Smooth muscle cell (in vitro differentiated cells): ENCODE results near the gene FOXK1. TPM values are rescaled to one million over a fixed set of nuclear protein-coding genes. Genes with fewer than 3 reads are reported as not detected.
A peak's percentile ranks its signal among the peaks of the same experiment; 100 is the strongest.

Source experiments
- DNase-seq: peaks from one replicate; lab custom pipeline; 2025; ENCODE audit not compliant: unreplicated experiment; lab: John Stamatoyannopoulos, UW
- H2AFZ ChIP-seq: fragments of 200-600 bp; sonication (generic); 2 replicates; pipeline ENCODE4 v1.6.0; 2016; ENCODE audit warnings: antibody characterized with exemption, low read depth, mild to moderate bottlenecking
- H3F3A ChIP-seq: fragments of 200-600 bp; sonication (generic); 2 replicates; pipeline ENCODE4 v1.6.0; 2017; ENCODE audit warnings: antibody characterized with exemption, low read depth
- H3K27ac ChIP-seq: fragments of 200-600 bp; sonication (generic); 2 replicates; pipeline ENCODE4 v1.5.1; 2016; ENCODE audit warnings: low read depth, mild to moderate bottlenecking
- H3K27me3 ChIP-seq: fragments of 200-600 bp; sonication (generic); 2 replicates; pipeline ENCODE4 v1.6.1; 2016; ENCODE audit warnings: low read depth, mild to moderate bottlenecking
- H3K36me3 ChIP-seq: fragments of 200-600 bp; sonication (generic); 2 replicates; pipeline ENCODE4 v1.5.1; 2016; ENCODE audit warnings: low read depth
- H3K4me1 ChIP-seq: fragments of 200-600 bp; sonication (generic); 2 replicates; pipeline ENCODE4 v1.5.1; 2016; ENCODE audit warnings: low read depth
- H3K4me2 ChIP-seq: fragments of 200-600 bp; sonication (generic); 2 replicates; pipeline ENCODE4 v1.6.0; 2016; ENCODE audit warnings: mild to moderate bottlenecking
- H3K4me3 ChIP-seq: fragments of 200-600 bp; sonication (generic); 2 replicates; pipeline ENCODE4 v1.5.1; 2016; ENCODE audit warnings: mild to moderate bottlenecking
- H3K79me2 ChIP-seq: fragments of 200-600 bp; sonication (generic); 2 replicates; pipeline ENCODE4 v1.6.0; 2016; ENCODE audit warnings: low read depth, mild to moderate bottlenecking
- H3K9ac ChIP-seq: fragments of 200-600 bp; sonication (generic); 2 replicates; pipeline ENCODE4 v1.6.0; 2016; ENCODE audit warnings: low read depth
- H3K9me3 ChIP-seq: fragments of 200-600 bp; sonication (generic); replicated peaks from 2 replicates; pipeline ENCODE4 v1.5.1; 2016; ENCODE audit warnings: low read depth
- H4K20me1 ChIP-seq: fragments of 200-600 bp; sonication (generic); 2 replicates; pipeline ENCODE4 v1.6.0; 2016; ENCODE audit warnings: low read depth
- WGBS: methylation state at CpG from one replicate; pipeline ENCODE4 v1.1.7; 2016; ENCODE audit warnings: low lambda C conversion rate; 5-methylcytosine and 5-hydroxymethylcytosine counted together
- polyA plus RNA-seq: library from polyadenylated mRNA; unstranded; fragments of >200 nt; fragmentation: Nextera tagmentation; extraction: Ambion mirVana; gene quantifications from 2 replicates; pipeline ENCODE4 v1.2.1, GENCODE V29; 2016
- total RNA-seq: library from RNA; depleted of rRNA; stranded (reverse); fragments of >200 nt; gene quantifications from 2 replicates; pipeline ENCODE4 v1.2.3, GENCODE V29; 2014
- TF ChIP-seq, protein P1 (sequence below): fragments of 200-600 bp; sonication (generic); IDR thresholded peaks from 2 replicates; pipeline ENCODE4 v1.5.1; 2017; ENCODE audit warnings: borderline replicate concordance, mild to moderate bottlenecking, antibody characterized with exemption; ENCODE audit not compliant: insufficient read depth, poor library complexity, severe bottlenecking

Gene FOXK1
- total and polyA plus RNA-seq, 2 experiments from 2014 or later: 6.0 to 11.6 TPM

DNA sequence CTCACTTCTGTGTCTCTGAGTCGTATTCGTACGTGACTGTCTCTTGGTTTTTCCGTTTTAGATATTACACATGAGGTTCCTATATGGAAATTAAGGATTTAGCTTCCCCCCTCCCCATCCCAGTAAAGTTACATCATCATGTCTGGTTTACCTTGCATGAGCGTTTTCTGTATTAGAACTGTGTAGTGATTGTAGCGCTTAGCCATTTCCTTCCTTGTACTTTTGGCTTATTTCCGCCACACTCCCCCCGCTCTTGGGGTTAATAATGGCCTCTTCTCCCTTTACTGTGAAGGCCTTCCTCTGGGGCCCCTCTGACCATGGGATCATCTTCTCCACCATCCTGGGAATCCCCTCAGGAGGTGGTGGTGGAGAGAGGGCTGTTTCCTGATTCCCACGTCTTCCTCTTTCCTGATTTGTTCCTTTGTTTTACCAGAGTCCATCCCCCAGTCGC is 66.2 kb downstream of the FOXK1 start:
- Histone ChIP-seq H3F3A (peaks cover 24% of the 10 kb centered on the region), H4K20me1 (peaks cover 13% of the 10 kb centered on the region), H3K4me2 (no peak overlapping the region), H3K27me3 (no peaks in the 10 kb centered on the region), H2AFZ (no peak overlapping the region), H3K9me3 (no peaks in the 10 kb centered on the region), H3K9ac (no peak overlapping the region), H3K4me1 (peaks cover 25% of the 10 kb centered on the region), H3K27ac (peak overlapping the region; percentile 99), H3K4me3 (no peak overlapping the region), H3K36me3 (no peaks in the 10 kb centered on the region), H3K79me2 (peaks cover 50% of the 10 kb centered on the region)
- TF ChIP-seq, protein P1, sequence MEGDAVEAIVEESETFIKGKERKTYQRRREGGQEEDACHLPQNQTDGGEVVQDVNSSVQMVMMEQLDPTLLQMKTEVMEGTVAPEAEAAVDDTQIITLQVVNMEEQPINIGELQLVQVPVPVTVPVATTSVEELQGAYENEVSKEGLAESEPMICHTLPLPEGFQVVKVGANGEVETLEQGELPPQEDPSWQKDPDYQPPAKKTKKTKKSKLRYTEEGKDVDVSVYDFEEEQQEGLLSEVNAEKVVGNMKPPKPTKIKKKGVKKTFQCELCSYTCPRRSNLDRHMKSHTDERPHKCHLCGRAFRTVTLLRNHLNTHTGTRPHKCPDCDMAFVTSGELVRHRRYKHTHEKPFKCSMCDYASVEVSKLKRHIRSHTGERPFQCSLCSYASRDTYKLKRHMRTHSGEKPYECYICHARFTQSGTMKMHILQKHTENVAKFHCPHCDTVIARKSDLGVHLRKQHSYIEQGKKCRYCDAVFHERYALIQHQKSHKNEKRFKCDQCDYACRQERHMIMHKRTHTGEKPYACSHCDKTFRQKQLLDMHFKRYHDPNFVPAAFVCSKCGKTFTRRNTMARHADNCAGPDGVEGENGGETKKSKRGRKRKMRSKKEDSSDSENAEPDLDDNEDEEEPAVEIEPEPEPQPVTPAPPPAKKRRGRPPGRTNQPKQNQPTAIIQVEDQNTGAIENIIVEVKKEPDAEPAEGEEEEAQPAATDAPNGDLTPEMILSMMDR: no peak
- WGBS: 67% methylated on average over 10 of the region's 10 CpGs
- no peak for DNase-seq

DNA sequence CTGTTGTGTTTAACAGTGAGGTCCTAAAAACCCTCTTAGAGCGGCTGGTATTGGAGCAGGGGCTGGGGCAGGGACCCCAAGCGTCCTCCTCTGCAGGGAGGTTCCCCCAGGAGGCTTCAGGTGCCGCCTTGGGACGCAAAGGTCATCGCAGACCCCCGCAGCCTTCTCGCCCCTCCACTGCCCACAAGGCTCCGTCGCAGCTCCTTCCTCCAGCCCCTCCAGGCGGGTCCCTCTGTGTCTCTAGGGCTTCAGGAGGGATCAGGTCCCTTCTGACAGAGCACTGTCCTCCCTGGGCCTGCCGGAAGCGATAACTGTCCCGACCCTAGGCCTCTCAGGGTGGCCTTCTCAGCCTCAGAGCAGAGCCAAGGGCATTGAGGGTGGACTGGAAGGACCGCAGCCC is 67.3 kb downstream of the FOXK1 start:
- 96% methylated on average over 14 of the region's 14 CpGs for WGBS
- peaks cover 48% of the 10 kb centered on the region for H3K79me2 ChIP-seq

DNA sequence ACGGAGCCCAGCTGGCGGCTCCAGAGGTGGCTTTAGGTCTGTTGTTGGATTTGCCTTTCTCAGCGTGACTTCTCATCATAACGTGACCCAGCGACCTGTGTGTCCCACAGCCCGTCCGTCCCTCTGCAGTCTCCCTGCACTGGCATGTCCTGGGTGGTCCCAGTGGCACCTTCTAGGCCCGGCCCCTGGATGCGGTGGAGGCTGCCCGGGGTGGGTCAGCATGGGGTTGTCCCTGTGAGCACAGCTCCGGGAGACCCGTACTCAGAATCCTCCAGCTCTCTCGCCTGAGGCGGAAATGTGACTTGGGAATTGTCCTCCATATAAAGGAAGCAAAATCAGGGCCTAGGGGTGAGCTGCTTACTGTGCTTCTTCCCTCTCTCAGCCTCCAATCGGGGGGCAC is 67.7 kb downstream of the FOXK1 start:
- no peak for DNase-seq
- Histone ChIP-seq H3F3A (peaks cover 14% of the 10 kb centered on the region), H3K27me3 (no peaks in the 10 kb centered on the region), H3K4me1 (peaks cover 14% of the 10 kb centered on the region), H3K9me3 (no peaks in the 10 kb centered on the region), H3K27ac (no peak overlapping the region), H4K20me1 (peaks cover 24% of the 10 kb centered on the region), H3K4me3 (no peak overlapping the region), H3K4me2 (no peak overlapping the region), H3K79me2 (peaks cover 48% of the 10 kb centered on the region), H3K36me3 (no peaks in the 10 kb centered on the region), H3K9ac (no peak overlapping the region), H2AFZ (no peak overlapping the region)
- TF ChIP-seq, protein P1: no peak
- WGBS: 96% methylated on average over 15 of the region's 15 CpGs

More for the DNA sequence above, 67.3 kb downstream of the FOXK1 start:
- H3K4me3 ChIP-seq: no peak overlapping the region
- H3K36me3 ChIP-seq: no peaks in the 10 kb centered on the region
- no peak overlapping the region for H3K9ac ChIP-seq
- H2AFZ ChIP-seq: no peak overlapping the region
- TF ChIP-seq, protein P1: no peak
- H3K4me1 ChIP-seq: peaks cover 19% of the 10 kb centered on the region
- no peak overlapping the region for H3K27ac ChIP-seq
- peaks cover 23% of the 10 kb centered on the region for H4K20me1 ChIP-seq
- H3K27me3 ChIP-seq: no peaks in the 10 kb centered on the region
- no peak overlapping the region for H3K4me2 ChIP-seq
- H3K9me3 ChIP-seq: no peaks in the 10 kb centered on the region
- peaks cover 18% of the 10 kb centered on the region for H3F3A ChIP-seq
- no peak for DNase-seq

DNA sequence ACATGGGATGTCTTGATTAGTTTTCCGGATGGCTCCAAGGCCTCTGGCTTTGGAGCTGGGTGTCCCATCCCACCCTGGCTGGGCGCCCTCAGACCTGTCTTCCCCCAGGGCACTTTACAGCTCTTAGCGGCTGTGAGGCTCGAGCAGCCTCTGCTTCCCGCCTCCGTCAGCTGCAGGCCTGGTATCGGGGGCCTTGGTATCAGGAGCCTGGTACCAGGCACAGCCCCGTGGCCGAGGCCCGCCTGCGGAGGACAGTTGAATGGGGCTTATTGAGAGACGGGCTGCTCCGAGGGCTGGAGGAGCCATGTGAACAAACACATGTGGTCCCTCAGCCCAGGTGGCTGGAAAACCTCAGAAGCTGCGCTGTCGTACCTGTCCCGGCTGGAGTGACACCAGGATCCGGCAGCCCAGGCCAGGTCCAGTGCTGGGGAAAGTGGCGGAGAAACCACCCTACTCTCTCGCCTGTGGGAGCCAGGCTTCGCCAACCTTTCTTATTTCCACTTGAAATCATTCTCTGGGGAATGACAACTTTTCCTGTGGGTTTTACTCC is 69.4 kb downstream of the FOXK1 start:
- DNase-seq: no peak
- H2AFZ ChIP-seq: no peak overlapping the region
- TF ChIP-seq, protein P1: no peak
- peaks cover 24% of the 10 kb centered on the region for H4K20me1 ChIP-seq
- no peak overlapping the region for H3K9ac ChIP-seq
- WGBS: 91% methylated on average over 20 of the region's 20 CpGs
- H3K27me3 ChIP-seq: no peaks in the 10 kb centered on the region
- no peak overlapping the region for H3K4me3 ChIP-seq
- H3K4me1 ChIP-seq: peaks cover under 1% of the 10 kb centered on the region
- no peak overlapping the region for H3K4me2 ChIP-seq
- H3K9me3 ChIP-seq: no peaks in the 10 kb centered on the region
- H3F3A ChIP-seq: peaks cover under 1% of the 10 kb centered on the region
- peaks cover 47% of the 10 kb centered on the region for H3K79me2 ChIP-seq
- H3K36me3 ChIP-seq: peaks cover 5% of the 10 kb centered on the region
- no peak overlapping the region for H3K27ac ChIP-seq
